HG03135 (cell line): Measurements from ENCODE around the gene LRPAP1.

Experiments
- ATAC-seq: cut with Tn5 transposase; IDR thresholded peaks from one replicate; pipeline ENCODE4 v1.9.1; 2021; ENCODE audit warnings: mild to moderate bottlenecking, moderate library complexity; ENCODE audit not compliant: unreplicated experiment

Gene LRPAP1

GRCh38 chr4:3501825-3502425, 30.3 kb downstream of the LRPAP1 start:
- no peak for ATAC-seq

GRCh38 chr4:3501126-3501824, 30.9 kb downstream of the LRPAP1 start:
- no peak for ATAC-seq

GRCh38 chr4:3500634-3501101, 31.6 kb downstream of the LRPAP1 start:
- ATAC-seq: no peak

GRCh38 chr4:3500111-3500510, 32.1 kb downstream of the LRPAP1 start:
- no peak for ATAC-seq

GRCh38 chr4:3499710-3500109, 32.5 kb downstream of the LRPAP1 start:
- no peak for ATAC-seq

- no peak for ATAC-seq
These were observed 33.2 kb downstream of the LRPAP1 start for GRCh38 chr4:3498901-3499510.

GRCh38 chr4:3498407-3498806, 33.8 kb downstream of the LRPAP1 start:
- no peak for ATAC-seq

GRCh38 chr4:3497523-3498389, 34.5 kb downstream of the LRPAP1 start:
- ATAC-seq: no peak

- no peak for ATAC-seq
These were observed 35.1 kb downstream of the LRPAP1 start for GRCh38 chr4:3497095-3497494.

- ATAC-seq: no peak
These were observed 36.2 kb downstream of the LRPAP1 start for GRCh38 chr4:3496021-3496420.

GRCh38 chr4:3495204-3495975, 36.8 kb downstream of the LRPAP1 start:
- ATAC-seq: no peak

- no peak for ATAC-seq
These were observed 37.8 kb downstream of the LRPAP1 start for GRCh38 chr4:3494462-3494871.

- ATAC-seq: no peak
These were observed 38.3 kb downstream of the LRPAP1 start for GRCh38 chr4:3493720-3494461.

- ATAC-seq: no peak
These were observed 39.2 kb downstream of the LRPAP1 start for GRCh38 chr4:3492741-3493719.

- ATAC-seq: no peak
These were observed 40.4 kb downstream of the LRPAP1 start for GRCh38 chr4:3491681-3492405.

GRCh38 chr4:3489451-3489962, 42.7 kb downstream of the LRPAP1 start:
- no peak for ATAC-seq

- no peak for ATAC-seq
These were observed 43.4 kb downstream of the LRPAP1 start for GRCh38 chr4:3488820-3489219.

GRCh38 chr4:3487861-3488260, 44.4 kb downstream of the LRPAP1 start:
- ATAC-seq: no peak
